Measurements from ENCODE around the gene PRKCA.
A peak's percentile ranks its signal among the peaks of the same experiment; 100 is the strongest.

PRKCA gene

DNA sequence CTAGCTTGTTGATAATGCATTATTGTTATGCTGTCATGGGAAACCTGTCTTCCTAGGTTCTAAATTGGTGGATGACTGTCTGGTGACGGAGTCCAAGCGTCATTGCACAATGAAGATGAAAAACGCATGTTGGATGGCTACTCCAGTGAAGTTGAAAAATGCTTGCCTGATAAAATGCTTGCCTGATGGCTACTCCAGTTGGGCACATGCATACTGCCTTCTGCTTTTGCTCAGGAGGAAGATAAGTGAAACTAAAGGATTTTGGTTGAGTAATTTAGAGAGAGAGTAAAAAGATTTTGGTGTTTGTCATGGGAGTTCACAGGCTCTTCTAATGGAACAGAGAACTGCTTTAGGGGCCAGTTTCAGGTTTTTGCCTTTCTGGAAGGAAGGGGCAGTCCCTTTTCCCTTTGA, 118.6 kb downstream of the PRKCA start:
- no peak for DNase-seq

DNA sequence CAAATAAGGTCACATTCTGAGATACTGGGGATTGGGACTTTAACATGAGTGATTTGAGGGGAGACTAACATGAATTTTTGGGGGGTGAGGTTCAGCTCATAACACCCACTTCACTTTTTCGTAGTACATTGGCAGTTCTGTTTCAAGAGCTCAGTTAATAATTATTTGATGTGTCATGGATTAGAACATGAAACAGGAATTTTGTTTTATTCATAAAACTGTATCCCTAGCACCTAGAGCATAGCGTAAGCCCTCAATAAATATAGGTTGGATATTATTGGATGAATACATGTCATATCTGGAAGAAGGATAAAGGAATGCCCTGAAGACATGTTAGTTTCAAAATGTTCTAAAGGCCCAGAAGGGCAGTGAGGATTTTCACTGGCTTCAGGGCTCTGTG, 119.8 kb downstream of the PRKCA start:
- DNase-seq = no peak

DNA sequence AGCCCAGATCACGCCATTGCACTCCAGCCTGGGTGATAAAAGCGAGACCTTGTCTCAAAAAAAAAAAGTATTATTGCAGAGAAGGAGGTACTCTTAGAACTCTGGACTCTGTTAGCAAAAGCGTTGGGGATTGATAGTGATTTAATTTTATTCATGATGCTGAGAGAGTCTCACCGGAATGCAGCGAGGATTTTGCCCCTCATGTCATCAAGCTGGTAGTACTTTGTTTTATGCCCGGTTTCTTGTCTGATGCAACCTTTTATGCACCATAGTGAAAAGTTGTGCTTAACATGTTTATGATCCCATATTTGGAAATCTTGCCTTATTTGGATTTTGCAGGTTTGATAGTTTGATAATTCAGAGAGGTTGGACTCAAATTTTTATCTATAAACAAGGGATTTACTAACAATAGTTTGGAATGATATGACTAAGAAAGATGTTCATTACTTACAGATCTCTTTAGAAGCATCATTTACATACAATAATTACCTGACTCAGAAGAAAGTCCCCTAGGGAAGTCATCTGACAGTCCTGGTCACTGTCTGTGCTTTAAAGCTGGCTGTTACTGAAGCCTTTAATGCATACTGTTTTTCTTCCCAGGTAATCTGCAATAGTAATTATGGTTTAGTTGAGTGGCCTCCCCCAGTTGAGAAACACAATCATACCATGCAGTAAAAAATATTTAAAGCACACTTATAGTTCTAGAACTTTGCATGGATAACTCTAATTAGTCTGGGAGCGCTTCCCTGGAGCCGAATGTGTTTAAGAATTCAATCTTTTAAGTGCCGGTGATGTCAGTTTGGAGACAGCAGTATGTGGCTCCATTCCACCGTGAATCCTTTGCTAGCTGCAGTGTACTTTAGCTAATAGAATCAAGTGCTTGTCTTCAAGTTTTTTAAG, 120.9 kb downstream of the PRKCA start:
- DNase-seq = no peak

DNA sequence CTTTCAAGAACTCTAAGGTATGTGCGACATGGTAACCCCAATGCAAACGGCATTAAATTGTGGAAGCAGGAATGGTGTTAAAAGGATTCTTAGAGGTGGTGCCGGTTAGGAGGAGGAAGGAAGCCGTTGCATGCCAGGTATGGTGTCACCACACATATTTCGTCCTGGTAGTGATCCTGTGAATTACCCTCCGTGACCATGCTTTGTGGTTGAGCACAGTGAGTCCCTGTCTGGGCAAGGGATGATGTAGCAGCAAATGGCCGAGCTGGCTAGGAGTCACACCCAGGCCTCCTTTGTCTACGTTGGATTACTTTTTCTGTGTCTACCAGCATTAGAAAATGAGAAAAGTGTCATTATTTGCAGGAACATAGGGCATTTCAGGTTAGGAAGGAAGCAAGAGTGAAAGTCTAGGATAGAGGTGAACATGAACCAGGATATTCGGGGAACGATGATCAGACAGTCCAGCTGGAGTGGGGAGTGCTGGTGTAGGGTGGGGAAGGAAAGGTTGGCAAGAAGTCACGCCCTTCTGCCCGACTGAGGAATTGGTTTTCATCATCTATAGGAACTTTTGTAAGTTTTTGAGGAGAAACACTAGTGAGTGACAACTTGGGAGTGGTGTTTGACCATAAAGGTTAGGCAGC, 123.5 kb downstream of the PRKCA start:
- no peak for DNase-seq

DNA sequence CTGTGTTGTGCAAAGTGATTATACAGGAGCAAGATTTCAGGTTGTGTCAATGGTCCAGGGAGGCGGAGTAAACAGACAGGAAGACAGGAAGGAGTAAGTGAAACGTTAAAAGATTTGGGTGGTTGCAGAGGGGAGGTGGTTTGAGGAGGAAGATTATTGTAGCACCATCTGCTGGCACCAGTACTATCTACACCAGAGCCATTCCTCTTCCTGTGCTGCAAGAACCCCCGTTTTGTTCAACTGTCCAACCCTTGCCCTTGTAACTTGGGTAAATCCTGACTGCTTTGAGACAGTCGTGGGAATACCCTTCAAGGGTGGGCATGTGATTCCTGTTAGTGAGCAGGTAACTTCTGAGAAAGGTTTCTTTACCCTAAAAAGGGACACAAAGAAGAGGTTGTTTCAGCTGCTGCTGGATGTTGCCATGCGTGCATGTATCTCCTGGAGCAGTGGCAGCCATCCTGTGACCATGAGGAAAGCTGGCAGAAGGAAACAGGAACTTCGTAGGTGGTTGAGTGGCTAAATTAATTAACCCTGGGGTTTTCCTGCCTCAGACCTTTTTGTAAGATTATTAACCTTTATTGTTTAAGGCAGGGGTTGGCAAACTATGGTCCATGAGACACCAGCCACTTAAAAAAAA, 124.1 kb downstream of the PRKCA start:
- DNase-seq = peak in 1 of 2 donors; percentile 23

DNA sequence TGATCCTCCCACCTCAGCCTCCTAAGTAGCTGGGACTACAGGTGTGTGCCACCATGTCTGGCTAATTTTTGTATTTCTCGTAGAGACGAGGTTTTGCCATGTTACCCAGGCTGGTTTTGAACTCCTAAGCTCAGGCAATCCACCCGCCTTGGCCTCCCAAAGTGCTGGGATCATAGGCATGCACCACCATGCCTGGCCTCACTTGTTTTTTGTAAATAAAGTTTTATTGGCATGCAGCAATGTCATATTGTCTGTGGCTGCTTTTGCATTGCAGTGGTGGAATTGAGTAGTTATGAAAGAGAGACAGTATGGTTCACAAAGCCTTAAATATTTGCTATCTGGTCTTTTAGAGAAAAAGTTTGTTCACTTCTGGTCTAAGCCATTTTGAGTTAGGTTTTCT, 124.7 kb downstream of the PRKCA start:
- DNase-seq = no peak

DNA sequence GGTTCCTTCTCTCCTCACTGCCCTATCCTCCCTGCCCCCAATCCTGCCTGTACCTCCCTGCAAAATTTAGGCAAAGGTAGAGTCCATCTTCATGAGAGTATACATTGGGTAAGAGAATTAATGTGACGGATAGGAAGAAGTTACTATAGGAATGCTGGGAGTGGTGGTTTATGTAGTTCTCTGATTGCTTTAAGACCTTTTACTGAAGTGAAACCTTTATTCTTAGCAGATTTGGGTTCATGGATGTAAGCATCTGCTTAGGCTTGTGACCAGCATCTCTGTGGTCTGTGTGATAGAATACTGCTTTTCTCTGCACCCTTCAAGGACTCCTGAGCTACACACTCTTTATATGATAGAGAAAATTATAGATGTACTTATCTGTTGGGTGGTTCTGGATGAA, 127.3 kb downstream of the PRKCA start:
- no peak for DNase-seq

DNA sequence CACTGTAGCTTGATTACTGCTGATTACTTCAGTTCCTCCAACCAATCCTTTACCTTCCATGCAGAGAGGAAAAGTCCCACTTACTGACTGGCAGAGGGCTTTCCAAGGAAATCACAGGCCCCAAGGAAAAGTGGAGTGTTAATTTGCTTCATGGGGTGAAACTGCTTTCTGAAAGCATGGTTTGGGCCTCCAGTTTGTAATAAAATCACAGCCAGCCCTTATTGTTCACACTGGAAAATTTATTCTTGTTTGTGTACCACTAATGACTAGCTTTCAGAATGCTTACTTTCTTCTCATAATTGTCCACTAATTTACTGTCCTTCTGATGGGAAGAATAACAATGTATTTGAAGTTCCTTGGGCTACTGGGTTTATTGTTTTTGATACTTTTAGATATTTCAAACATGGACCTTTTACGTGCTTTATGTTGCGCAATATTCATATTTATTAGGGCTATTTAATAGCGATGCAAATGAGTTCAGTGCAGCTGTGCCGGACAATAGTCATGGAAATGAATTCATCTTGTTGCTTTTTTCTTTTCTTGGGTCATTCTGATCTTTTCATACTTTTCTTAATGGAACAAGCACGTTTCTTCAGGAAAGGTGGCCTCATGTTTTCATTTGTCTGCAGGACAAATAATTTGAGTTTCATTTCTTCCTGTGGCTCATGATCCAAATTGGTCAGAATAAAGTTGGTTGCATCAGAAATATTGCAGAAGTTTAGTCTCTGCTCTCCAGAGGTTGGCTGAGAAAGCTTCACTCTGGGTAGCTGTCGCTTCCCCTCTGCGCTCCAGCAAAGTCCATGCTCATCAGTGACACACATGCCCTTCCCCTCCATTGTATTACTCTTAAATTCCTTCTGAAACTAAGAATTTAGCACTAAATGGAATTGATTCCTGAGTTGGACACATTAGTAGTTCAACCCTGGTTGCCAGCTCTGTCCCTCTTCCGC, 128.7 kb downstream of the PRKCA start:
- DNase-seq = no peak

DNA sequence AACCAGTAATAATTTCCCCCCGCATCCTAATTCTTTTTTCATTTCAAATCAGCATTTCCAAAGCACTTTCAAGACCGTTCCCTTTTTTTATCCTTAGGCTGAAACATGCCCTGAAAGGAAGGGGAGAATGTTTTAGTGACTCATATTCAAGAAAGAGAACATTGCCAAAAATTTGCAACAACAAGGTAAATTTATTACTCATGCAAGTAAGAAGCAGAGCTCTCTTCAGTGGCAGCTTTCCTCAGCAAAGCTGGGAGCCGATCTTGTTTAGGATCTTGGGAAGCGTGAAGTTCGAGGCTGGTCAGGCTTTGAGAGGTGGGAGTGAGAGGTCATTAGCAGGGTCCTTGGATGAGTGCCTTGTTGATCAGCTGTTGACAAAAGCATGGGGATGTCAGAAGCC, 129.5 kb downstream of the PRKCA start:
- DNase-seq = no peak

DNA sequence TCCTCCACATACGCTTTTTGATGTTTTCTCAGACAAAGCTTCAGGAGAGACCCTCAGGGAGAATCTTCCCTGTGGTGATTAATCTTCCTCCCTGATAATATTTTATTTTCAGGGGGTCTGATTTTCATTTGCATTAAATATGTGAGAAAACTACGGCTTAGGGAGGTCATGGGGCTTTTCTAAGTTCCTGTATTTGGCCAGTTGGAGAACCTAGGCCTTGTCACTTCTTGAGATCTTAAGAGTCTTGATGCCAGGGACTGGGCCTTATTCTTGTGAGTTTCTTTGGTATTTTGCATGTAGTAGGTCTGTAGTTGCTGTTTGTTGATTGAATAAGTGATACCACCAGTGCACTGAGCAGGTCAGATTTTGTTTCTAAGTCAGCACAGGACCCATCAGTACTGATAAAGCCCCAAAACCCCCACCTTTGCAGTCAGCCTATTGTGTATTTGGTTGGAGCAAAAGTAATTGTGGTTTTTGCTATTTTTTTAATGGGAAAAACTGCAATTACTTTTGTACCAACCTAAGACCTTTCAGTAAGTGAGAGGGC, 130.1 kb downstream of the PRKCA start:
- DNase-seq = no peak

DNA sequence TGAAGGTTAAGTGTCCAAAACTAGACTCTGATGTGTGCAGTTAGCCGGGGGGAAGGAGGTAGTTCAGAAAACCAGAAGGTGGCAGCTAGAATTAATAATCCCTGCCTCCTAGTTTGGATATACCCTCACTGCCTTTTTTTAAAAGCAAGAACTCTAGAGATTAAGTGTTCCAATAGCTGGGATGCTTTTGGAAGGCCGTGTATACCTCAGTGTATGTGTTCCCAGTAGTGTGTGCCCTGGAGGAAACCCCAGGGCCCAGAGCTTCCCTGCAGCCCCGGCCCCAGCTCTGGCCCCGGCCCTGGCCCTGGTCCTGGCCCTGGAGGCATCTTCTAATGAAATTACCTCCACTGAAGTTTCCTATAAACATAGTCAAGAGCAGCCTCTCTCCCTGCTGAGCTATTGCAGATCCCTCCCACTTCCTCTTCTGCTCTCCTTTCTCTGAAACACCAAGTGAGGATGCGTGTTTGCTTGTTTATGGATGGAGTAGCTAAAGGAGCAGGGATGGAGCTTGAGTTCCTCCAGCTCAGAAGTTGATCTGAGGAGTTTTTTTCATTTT, 130.7 kb downstream of the PRKCA start:
- no peak for DNase-seq

DNA sequence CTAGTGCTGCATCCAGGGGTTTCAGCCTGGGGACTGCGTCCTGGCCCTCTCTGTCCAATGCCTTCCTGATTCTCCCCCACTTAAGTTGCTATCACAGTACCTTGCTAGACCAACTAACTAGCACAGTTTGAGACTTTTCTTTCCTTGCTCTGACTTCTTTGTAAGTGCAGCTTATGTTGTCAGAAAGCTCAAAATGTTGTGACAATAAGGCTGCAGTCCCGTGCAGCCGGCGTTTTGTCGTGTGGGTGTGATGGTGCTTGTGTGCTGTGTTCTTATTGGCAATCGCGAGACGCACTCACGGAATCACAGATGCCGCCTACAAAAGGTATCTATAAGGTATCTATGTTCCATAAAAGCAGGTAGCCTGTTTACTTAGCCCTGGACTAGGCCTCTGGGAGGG, 132.8 kb downstream of the PRKCA start:
- DNase-seq = no peak

DNA sequence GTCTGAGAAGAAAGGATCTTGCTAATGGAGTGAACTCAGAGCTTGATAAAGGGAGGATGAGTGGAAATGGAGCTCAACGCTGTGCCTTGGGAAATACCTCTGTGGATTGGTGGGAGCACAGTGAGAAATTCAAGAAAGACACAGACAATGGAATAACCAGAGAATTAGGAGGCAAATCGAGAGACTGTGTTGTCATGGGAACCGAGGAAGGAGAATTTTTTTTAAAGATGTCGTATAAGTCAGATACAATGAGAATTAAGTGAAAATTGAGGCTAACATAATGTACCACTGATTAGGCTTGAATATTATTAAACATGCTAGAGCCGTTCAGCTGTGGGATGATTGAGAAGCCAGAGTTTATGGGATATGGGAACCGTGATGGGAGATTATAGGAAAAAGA, 134.2 kb downstream of the PRKCA start:
- DNase-seq = no peak

DNA sequence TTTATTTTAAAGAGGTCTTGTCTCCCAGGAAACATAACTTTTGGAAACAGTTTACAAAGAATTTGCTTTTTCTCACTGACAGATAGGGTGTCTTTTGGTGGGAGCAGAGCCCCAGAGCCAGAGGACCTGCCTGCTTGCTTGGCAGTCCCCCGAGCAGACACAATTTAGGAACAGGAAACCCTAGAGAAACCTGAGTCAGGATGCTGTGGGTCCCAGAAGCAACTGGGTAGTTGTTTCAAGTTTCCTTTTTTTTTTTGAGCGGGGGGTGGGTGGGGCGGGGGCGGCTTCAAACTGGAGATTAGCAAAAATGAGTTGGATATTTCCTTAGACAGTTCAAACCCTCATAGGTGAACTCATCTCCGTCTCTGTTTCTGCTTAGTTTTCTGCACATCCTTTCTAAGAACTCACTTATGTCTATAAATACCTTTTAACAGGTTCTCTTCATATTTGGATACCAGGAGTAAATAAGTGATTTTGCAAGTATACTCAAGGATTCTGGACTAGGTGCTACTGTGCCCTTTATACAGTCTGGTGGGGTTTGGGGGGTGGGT, 135.1 kb downstream of the PRKCA start:
- DNase-seq = no peak

DNA sequence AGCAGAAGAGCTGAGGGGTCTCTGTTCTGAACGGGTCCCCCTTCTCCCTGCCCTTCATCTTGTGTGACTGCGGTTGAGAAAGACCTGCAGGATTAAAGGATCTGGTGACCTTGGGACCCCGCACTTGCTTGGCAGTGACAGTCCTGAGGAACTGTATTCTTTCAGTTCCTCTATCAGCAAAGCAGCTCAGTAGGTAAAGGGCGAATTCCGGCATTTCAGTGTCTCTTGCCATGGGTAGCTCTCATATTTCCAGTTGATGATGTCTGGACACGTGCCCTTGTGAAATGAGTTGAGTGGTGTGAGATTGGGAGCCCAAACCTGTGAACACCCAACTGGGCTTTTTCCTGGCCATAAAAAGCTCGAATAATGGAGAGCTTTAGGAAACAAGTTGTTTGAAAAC, 135.7 kb downstream of the PRKCA start:
- no peak for DNase-seq

DNA sequence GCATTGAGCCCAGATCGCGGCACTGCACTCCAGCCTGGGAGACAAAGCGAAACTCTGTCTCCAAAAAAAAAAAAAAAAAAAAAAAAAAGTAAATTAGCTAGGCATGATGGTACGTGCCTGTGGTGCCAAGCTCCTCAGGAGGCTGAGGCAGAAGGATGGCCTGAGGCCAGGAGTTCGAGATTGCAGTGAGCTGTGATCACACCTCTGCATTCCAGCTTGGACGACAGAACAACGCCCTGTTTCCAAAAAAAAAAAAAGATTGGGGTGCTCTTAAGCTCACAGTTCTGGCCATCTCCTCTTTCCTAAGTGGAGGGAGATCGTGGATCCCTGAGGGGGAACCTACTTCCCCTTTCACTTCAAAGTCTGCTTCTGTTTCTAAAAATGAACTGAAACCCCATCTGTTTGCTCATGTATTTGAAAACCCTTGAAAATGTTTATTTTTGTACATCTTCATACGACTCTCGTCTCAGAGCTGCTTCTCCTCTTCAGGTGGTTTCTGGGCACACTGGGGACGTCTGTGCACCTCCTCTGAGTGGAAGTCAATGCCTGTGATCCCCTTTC, 138.8 kb downstream of the PRKCA start:
- no peak for DNase-seq

DNA sequence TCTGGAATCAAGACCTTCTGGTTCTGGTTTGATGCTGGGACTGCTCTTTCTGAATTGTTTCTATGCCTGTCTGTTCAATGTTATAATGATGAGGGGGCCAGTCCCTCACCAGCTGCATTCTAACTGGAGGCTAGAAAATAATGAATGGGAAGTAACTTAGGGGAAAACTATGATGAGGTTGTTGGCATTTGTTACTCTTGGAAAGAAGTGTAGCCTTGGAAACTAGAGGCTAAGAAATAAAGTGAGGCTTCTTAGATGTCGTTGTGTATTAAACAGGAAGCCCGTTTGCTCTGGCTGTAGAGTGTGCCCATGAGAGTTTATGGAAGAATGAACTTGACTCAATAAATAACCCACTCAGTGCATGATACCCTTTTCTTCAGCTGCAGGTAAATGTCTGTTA, 140.8 kb downstream of the PRKCA start:
- DNase-seq = no peak

DNA sequence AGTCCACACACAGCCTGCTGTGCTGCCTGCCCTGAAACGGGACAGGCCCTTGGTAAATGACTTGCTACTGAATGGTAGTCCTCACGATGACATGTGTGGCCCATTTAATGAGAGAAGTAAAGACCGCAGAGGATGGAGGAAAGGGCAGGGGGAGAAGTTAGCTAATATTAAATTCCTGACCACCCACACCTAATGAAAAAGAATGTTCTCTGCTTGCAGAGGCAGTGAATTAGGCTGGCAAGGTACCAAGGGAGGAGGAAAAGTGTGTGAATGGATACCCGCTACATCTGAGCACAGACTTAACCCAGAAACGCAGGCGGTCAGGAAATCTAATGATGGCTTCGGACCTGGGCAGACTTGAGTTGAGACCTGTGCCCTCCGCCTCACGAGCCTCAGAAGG, 141.2 kb downstream of the PRKCA start:
- no peak for DNase-seq

DNA sequence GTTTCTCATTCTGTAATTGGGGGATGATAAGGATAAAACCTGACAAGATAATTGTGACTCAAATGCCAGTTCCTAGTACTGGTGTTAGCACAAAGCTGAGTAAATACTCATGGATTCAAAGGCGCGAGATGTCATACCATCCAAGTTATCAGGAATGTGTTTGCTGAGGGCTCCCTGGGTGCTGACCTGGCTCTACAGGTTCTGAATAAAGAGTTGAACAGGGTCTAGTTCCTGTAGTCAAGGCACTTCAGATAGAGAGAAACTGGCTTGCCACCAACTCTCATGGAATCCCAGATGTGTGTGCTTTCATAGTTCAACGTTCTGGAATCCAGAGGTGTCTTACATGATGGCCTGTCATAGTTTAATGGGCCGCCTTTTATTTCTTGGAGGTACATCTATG, 141.6 kb downstream of the PRKCA start:
- no peak for DNase-seq

DNA sequence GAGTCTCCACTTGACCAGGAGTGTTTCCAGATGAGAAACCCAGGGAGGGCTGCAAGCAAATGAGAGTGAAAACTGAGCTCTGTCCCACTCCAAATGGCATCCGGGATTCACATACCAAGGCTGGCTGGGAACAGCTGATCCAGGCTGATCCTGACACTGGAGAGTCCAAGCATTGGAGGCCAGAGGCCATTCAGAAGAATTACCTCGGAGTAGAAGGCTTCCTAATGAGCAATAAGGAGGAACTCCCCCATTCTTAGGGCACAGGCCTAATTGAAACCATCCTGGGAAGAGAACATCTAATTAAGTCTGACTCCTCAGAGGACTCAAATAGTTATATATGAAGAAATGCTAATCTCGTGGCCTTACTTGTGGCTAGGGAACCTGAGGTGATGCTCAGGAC, 142.8 kb downstream of the PRKCA start:
- no peak for DNase-seq

DNA sequence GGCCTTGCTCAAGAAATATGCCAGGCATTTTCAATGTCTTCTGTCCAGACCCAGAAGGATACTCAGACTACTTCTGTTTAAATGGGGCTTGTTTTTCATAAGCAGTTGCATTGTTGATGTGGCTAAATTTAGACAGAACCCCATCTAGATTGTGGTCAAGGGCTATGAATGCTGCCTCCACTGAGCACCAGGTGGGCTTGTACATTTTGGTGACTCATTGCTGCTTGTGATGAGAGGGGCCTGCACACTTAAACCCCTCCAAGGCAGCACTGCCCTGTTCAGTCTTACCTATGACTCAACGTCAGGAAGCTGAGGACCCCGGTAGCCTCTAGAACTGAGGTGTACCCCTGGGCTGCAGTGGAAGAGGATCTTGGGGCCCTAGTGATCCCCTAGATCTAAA, 144.0 kb downstream of the PRKCA start:
- no peak for DNase-seq

DNA sequence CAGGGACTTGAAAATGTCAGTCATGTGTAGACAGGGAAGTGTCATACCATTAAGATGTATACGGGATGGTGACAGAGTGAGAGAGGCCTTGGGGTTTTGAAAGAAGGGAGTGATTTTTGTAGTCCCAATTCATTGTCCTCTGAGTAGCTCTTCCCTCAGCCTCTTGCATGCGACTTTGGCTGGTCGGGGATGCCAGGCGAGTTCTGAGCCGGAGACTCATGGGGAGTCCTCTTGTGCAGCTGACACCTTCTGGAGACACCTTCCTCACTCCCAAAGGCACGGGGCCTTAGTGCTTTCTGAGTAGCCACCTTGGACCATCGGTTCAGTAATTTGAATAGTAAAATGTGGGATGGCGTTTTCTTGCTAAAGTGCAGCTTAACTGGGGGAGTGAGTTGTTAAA, 144.7 kb downstream of the PRKCA start:
- DNase-seq = no peak
